Fibroblast of lung (primary cell): Measurements from ENCODE around the gene ZNF669. TPM values are rescaled to one million over a fixed set of nuclear protein-coding genes. Genes with fewer than 3 reads are reported as not detected.
A peak's percentile ranks its signal among the peaks of the same experiment; 100 is the strongest.

Experiments used
- DNase-seq, 2 donors: peaks; one replicate each; pipeline versions ENCODE4 v3.0.0 to v3.0.0-alpha.2; 2010; ENCODE audit warnings: low read depth in 2 of 2
- H2AFZ ChIP-seq: 2 replicates; pipeline ENCODE4 v1.5.1; 2012; ENCODE audit warnings: low read length, control low read depth, inconsistent platforms
- H3K27ac ChIP-seq: 2 replicates; pipeline ENCODE4 v1.5.1; 2011; ENCODE audit warnings: low read length, control low read depth; ENCODE audit not compliant: insufficient read depth
- H3K27me3 ChIP-seq: 2 replicates; pipeline ENCODE4 v1.5.1; 2011; ENCODE audit warnings: mild to moderate bottlenecking, low read length; ENCODE audit not compliant: control insufficient read depth, insufficient read depth
- H3K36me3 ChIP-seq: 2 replicates; pipeline ENCODE4 v1.5.1; 2011; ENCODE audit warnings: low read length; ENCODE audit not compliant: control insufficient read depth, insufficient read depth
- H3K4me1 ChIP-seq: 2 replicates; pipeline ENCODE4 v1.5.1; 2011; ENCODE audit warnings: low read length; ENCODE audit not compliant: control insufficient read depth, insufficient read depth; ENCODE audit errors: extremely low read depth
- H3K4me2 ChIP-seq: 2 replicates; pipeline ENCODE4 v1.5.1; 2011; ENCODE audit warnings: low read length, control low read depth; ENCODE audit not compliant: insufficient read depth; ENCODE audit errors: extremely low read depth
- H3K4me3 ChIP-seq, 4 experiments: fragments of 200-600 bp in 1 of 4; sonication (generic) in 1 of 4; replicated peaks in 1 of 4; 2 replicates each; pipeline ENCODE4 v1.5.1; 2011 to 2016; ENCODE audit warnings: low read length in 4 of 4, low read depth in 3 of 4, mild to moderate bottlenecking in 3 of 4, control low read depth in 2 of 4, inconsistent platforms in 1 of 4, mixed read lengths in 1 of 4; ENCODE audit not compliant: insufficient read depth in 1 of 4; ENCODE audit errors: control extremely low read depth in 1 of 4
- H3K79me2 ChIP-seq: 2 replicates; pipeline ENCODE4 v1.5.1; 2012; ENCODE audit warnings: mild to moderate bottlenecking, low read length, inconsistent platforms; ENCODE audit not compliant: control insufficient read depth, insufficient read depth
- H3K9ac ChIP-seq: 2 replicates; pipeline ENCODE4 v1.5.1; 2011; ENCODE audit warnings: mild to moderate bottlenecking, low read length, control low read depth; ENCODE audit not compliant: insufficient read depth
- H3K9me3 ChIP-seq: 2 replicates; pipeline ENCODE4 v1.5.1; 2012; ENCODE audit warnings: low read depth, low read length; ENCODE audit not compliant: control insufficient read depth, insufficient read depth
- H4K20me1 ChIP-seq: 2 replicates; pipeline ENCODE4 v1.5.1; 2011; ENCODE audit warnings: low read length; ENCODE audit not compliant: control insufficient read depth, insufficient read depth; ENCODE audit errors: extremely low read depth
- CTCF ChIP-seq, 2 donors: IDR thresholded peaks in 1 of 2; conservative IDR thresholded peaks in 1 of 2; 1 replicate in 1 of 2; 2 replicates in 1 of 2; pipeline ENCODE4 v1.5.1; 2011 to 2012; ENCODE audit warnings: low read length in 2 of 2, control low read depth in 1 of 2, inconsistent platforms in 1 of 2, low read depth in 1 of 2, mild to moderate bottlenecking in 1 of 2
- EZH2 ChIP-seq: IDR thresholded peaks from 2 replicates; pipeline ENCODE4 v1.5.1; 2012; ENCODE audit warnings: low read length, control low read depth, mild to moderate bottlenecking; ENCODE audit errors: missing control alignments
- polyA plus RNA-seq, 2 donors: library from polyadenylated mRNA; depleted of rRNA in 1 of 2; stranded (reverse) in 1 of 2; unstranded in 1 of 2; fragments of >200 nt; gene quantifications; 2 replicates each; pipeline ENCODE4 v1.2.1, GENCODE V29; 2011 to 2012; ENCODE audit warnings: missing spikeins in 1 of 2
- total RNA-seq: library from RNA; depleted of rRNA; stranded (reverse); fragments of >200 nt; gene quantifications from 2 replicates; pipeline ENCODE4 v1.2.1, GENCODE V29; 2014

ZNF669 gene
- total and polyA plus RNA-seq, 2 donors (not counting 1 experiment from before 2014, with no cell fraction given) = 7.0 to 10.2 TPM

- Histone ChIP-seq H3K36me3 (no peaks in the 10 kb centered on the region), H3K4me1 (no peaks in the 10 kb centered on the region), H3K9me3 (no peaks in the 10 kb centered on the region), H2AFZ (no peak overlapping the region), H3K79me2 (no peaks in the 10 kb centered on the region), H4K20me1 (no peaks in the 10 kb centered on the region), H3K4me3 (peak overlapping the region in 1 of 4 experiments; percentile 72), H3K27me3 (no peaks in the 10 kb centered on the region), H3K27ac (no peak overlapping the region), H3K9ac (no peak overlapping the region), H3K4me2 (no peak overlapping the region)
- TF ChIP-seq CTCF (conservative IDR thresholded peaks at IDR 0.05 in 1 of 2, IDR thresholded peaks at IDR 0.05 in 1 of 2; ENCODE audit: low read depth in 1 of 2, low read length in 2 of 2) (no peak), EZH2 (no peak)
- DNase-seq = no peak
These were observed 8.3 kb upstream of the ZNF669 start for GRCh38 chr1:247112479-247112781.

- Histone ChIP-seq H3K36me3 (no peaks in the 10 kb centered on the region), H4K20me1 (no peaks in the 10 kb centered on the region), H3K9ac (peak overlapping the region; percentile 52), H3K4me2 (peak overlapping the region; percentile 59), H3K4me3 (peak overlapping the region; percentile 23 to 72 (median 64)), H3K4me1 (no peaks in the 10 kb centered on the region), H3K27me3 (no peaks in the 10 kb centered on the region), H3K9me3 (no peaks in the 10 kb centered on the region), H2AFZ (peak overlapping the region; percentile 27), H3K79me2 (no peaks in the 10 kb centered on the region), H3K27ac (peak overlapping the region; percentile 22)
- DNase-seq = peak; percentile 63 to 66
- TF ChIP-seq CTCF (conservative IDR thresholded peaks at IDR 0.05 in 1 of 2, IDR thresholded peaks at IDR 0.05 in 1 of 2; ENCODE audit: low read depth in 1 of 2, low read length in 2 of 2) (no peak), EZH2 (no peak)
These were observed 7.7 kb upstream of the ZNF669 start for GRCh38 chr1:247111700-247112478.

- no peaks in the 10 kb centered on the region for H4K20me1 ChIP-seq
- TF ChIP-seq EZH2 = no peak
- no peak for TF ChIP-seq CTCF (conservative IDR thresholded peaks at IDR 0.05 in 1 of 2, IDR thresholded peaks at IDR 0.05 in 1 of 2; ENCODE audit: low read depth in 1 of 2, low read length in 2 of 2)
- H3K4me3 ChIP-seq = peak overlapping the region; percentile 60 to 72 (median 68)
- no peaks in the 10 kb centered on the region for H3K79me2 ChIP-seq
- H3K27me3 ChIP-seq = no peaks in the 10 kb centered on the region
- peak overlapping the region; percentile 52 for H3K9ac ChIP-seq
- no peaks in the 10 kb centered on the region for H3K36me3 ChIP-seq
- no peaks in the 10 kb centered on the region for H3K4me1 ChIP-seq
- DNase-seq = no peak
- H3K27ac ChIP-seq = peak overlapping the region; percentile 22
- peak overlapping the region; percentile 62 for H2AFZ ChIP-seq
- H3K9me3 ChIP-seq = no peaks in the 10 kb centered on the region
- peak overlapping the region; percentile 78 for H3K4me2 ChIP-seq
These were observed 7.1 kb upstream of the ZNF669 start for GRCh38 chr1:247111259-247111699.
